Suprapubic skin (tissue), 3 donors: ENCODE data around the gene OTOG.

ENCODE experiments used
- CTCF ChIP-seq, 2 donors: fragments of 200-600 bp in 1 of 2; fragments of 450-650 bp in 1 of 2; sonication (generic) in 1 of 2; IDR thresholded peaks; one replicate each; pipeline ENCODE4 v1.5.1; 2016 to 2019; ENCODE audit warnings: antibody characterized with exemption in 2 of 2, mild to moderate bottlenecking in 1 of 2, moderate library complexity in 1 of 2
- EP300 ChIP-seq: sonication (generic); formaldehyde crosslinking; IDR thresholded peaks from one replicate; pipeline ENCODE4 v1.6.1; 2017; ENCODE audit warnings: antibody characterized with exemption

- TF ChIP-seq CTCF (IDR thresholded peaks at IDR 0.05) (no peak), EP300 (no peak)
Observed at GRCh38 chr11:17515443-17516176, 31.4 kb upstream of the OTOG start.
